Measurements from ENCODE around the gene SLC6A6.

Gene SLC6A6

GRCh38 chr3:14392803-14393319 is 9.5 kb upstream of the SLC6A6 start:
- no peaks in the 10 kb centered on the region for H3K9me3 ChIP-seq (ENCODE audit: low read length)

GRCh38 chr3:14393440-14394106 is 8.8 kb upstream of the SLC6A6 start:
- Histone ChIP-seq H2AFZ (ENCODE audit: low read length) (no peak overlapping the region), H3F3A (ENCODE audit: insufficient read depth, low read length) (no peaks in the 10 kb centered on the region), H3K9ac (ENCODE audit: low read length) (no peak overlapping the region), H4K20me1 (ENCODE audit: insufficient read depth, low read length) (no peaks in the 10 kb centered on the region), H3K4me2 (ENCODE audit: low read length) (no peak overlapping the region), H3K36me3 (ENCODE audit: insufficient read depth, low read length) (no peaks in the 10 kb centered on the region), H3K4me3 (ENCODE audit: low read depth, low read length, poor library complexity, severe bottlenecking) (no peak overlapping the region), H3K9me2 (ENCODE audit: low read depth, low read length) (no peaks in the 10 kb centered on the region), H3K27me3 (ENCODE audit: insufficient read depth, low read length) (no peaks in the 10 kb centered on the region), H3K4me1 (ENCODE audit: insufficient read depth, low read length, severe bottlenecking) (peaks cover 15% of the 10 kb centered on the region), H3K27ac (ENCODE audit: low read depth, low read length, poor library complexity, severe bottlenecking) (no peak overlapping the region), H3K9me3 (ENCODE audit: low read length) (no peaks in the 10 kb centered on the region), H3K79me2 (ENCODE audit: insufficient read depth, low read length) (no peaks in the 10 kb centered on the region)
- no peak for TF ChIP-seq EZH2 (IDR thresholded peaks at IDR 0.05; ENCODE audit: borderline replicate concordance, low read length)
- no peak for TF ChIP-seq CTCF (IDR thresholded peaks at IDR 0.05; ENCODE audit: low read length)

More at GRCh38 chr3:14392803-14393319, 9.5 kb upstream of the SLC6A6 start:
- Histone ChIP-seq H3F3A (ENCODE audit: insufficient read depth, low read length) (no peaks in the 10 kb centered on the region), H3K79me2 (ENCODE audit: insufficient read depth, low read length) (no peaks in the 10 kb centered on the region), H3K9ac (ENCODE audit: low read length) (no peak overlapping the region), H3K27ac (ENCODE audit: low read depth, low read length, poor library complexity, severe bottlenecking) (no peak overlapping the region), H3K36me3 (ENCODE audit: insufficient read depth, low read length) (no peaks in the 10 kb centered on the region), H3K27me3 (ENCODE audit: insufficient read depth, low read length) (no peaks in the 10 kb centered on the region), H3K9me2 (ENCODE audit: low read depth, low read length) (no peaks in the 10 kb centered on the region), H3K4me2 (ENCODE audit: low read length) (no peak overlapping the region), H3K4me3 (ENCODE audit: low read depth, low read length, poor library complexity, severe bottlenecking) (no peak overlapping the region), H4K20me1 (ENCODE audit: insufficient read depth, low read length) (no peaks in the 10 kb centered on the region), H2AFZ (ENCODE audit: low read length) (no peak overlapping the region), H3K4me1 (ENCODE audit: insufficient read depth, low read length, severe bottlenecking) (peaks cover 15% of the 10 kb centered on the region)
- TF ChIP-seq EZH2 (IDR thresholded peaks at IDR 0.05; ENCODE audit: borderline replicate concordance, low read length) = no peak
- TF ChIP-seq CTCF (IDR thresholded peaks at IDR 0.05; ENCODE audit: low read length) = no peak

- no peak overlapping the region for H3K4me2 ChIP-seq (ENCODE audit: low read length)
- H3K9me2 ChIP-seq (ENCODE audit: low read depth, low read length) = no peaks in the 10 kb centered on the region
- H3K9ac ChIP-seq (ENCODE audit: low read length) = no peak overlapping the region
- no peaks in the 10 kb centered on the region for H3K36me3 ChIP-seq (ENCODE audit: insufficient read depth, low read length)
- no peaks in the 10 kb centered on the region for H3K79me2 ChIP-seq (ENCODE audit: insufficient read depth, low read length)
- no peak overlapping the region for H3K27ac ChIP-seq (ENCODE audit: low read depth, low read length, poor library complexity, severe bottlenecking)
- no peaks in the 10 kb centered on the region for H3F3A ChIP-seq (ENCODE audit: insufficient read depth, low read length)
- no peaks in the 10 kb centered on the region for H3K9me3 ChIP-seq (ENCODE audit: low read length)
- H2AFZ ChIP-seq (ENCODE audit: low read length) = no peak overlapping the region
- H3K4me3 ChIP-seq (ENCODE audit: low read depth, low read length, poor library complexity, severe bottlenecking) = no peak overlapping the region
- H3K4me1 ChIP-seq (ENCODE audit: insufficient read depth, low read length, severe bottlenecking) = peaks cover 7% of the 10 kb centered on the region
- TF ChIP-seq CTCF (IDR thresholded peaks at IDR 0.05; ENCODE audit: low read length) (no peak), EZH2 (IDR thresholded peaks at IDR 0.05; ENCODE audit: borderline replicate concordance, low read length) (no peak)
- H4K20me1 ChIP-seq (ENCODE audit: insufficient read depth, low read length) = no peaks in the 10 kb centered on the region
- no peaks in the 10 kb centered on the region for H3K27me3 ChIP-seq (ENCODE audit: insufficient read depth, low read length)
Observed at GRCh38 chr3:14396031-14396692, 6.2 kb upstream of the SLC6A6 start.

All from OCI-LY1 (cell line).